Epithelial cell of prostate (primary cell): ENCODE data around the gene COL23A1.
"Not testable (repeated sequence)": the region's sequence is repeated elsewhere in the genome, so short reads cannot be mapped to it uniquely, and the experiment has no call there.

Experiments
- DNase-seq: peaks from one replicate; pipeline ENCODE4 v3.0.0-alpha.2; 2011; ENCODE audit warnings: low read depth, low spot score
- H3K27ac ChIP-seq: fragments of 450-650 bp; 2 replicates; pipeline ENCODE4 v1.5.1; 2017; ENCODE audit warnings: mild to moderate bottlenecking

Gene COL23A1

DNA sequence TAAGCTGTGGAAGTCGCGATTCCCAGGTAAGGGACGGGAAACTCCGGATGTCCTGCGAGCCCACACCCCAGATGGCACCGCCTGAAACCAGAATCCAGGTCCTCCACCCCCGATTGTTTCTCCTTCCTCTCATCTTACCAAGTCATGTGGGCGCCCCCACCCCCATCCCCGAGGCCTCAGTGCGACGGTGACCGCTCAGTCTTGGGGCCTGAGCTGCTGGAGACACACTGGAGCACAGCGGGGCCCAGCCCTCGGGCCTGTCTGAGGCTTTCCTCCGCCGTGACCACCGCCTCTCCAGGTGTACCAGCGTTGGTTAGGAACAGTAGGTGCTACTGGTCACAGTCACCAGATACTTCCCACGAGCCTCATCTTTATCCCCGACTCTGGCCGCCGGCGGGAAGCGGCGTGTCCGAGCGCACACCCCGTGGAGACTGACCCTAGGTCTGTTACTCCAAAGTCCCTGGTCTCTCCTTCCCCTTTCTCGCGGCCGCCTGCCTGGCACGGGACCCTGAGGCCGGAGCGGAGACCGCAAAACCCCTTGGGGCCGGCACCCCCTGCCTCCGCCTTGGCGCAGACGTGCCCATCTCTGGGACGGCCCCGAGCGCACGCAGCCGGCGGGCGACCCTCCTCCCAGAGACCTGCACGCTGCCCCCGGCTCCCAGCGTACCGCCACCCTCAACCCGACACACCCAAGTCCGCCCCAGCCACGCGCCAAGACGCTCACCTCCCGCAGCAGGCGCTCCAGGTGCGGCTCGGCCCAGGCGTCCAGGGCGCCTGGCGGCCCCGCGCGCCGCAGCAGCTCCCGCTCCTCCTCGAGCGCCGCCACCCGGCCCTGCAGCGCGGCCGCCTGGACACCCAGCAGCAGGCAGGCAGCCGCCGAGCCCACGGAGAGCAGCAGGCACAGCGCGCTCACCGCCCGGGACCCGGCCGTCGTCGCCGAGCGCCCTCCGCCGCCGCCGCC, 733 bp downstream of the COL23A1 start:
- no peak for DNase-seq
- H3K27ac ChIP-seq = no peak overlapping the region

DNA sequence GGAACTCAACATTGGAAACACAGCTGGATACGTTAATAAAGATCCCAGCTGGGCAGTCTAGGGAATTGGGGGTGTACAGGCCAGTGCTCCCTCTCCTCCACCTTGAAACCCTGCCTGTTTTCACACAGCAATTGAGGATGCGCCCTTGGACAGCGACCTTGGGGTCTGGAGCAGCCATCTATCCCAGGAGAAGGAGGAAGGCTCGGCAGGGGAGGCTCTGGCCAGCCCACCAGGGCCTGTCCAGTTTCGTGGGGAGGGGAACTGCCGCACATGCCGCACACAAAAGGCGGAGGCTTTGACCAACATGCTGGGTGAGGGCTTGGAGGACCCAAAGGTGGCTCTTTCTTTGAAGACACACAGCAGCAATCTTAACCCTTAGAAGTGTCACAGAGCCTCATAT, 1.4 kb downstream of the COL23A1 start:
- no peak for DNase-seq
- H3K27ac ChIP-seq = no peak overlapping the region

DNA sequence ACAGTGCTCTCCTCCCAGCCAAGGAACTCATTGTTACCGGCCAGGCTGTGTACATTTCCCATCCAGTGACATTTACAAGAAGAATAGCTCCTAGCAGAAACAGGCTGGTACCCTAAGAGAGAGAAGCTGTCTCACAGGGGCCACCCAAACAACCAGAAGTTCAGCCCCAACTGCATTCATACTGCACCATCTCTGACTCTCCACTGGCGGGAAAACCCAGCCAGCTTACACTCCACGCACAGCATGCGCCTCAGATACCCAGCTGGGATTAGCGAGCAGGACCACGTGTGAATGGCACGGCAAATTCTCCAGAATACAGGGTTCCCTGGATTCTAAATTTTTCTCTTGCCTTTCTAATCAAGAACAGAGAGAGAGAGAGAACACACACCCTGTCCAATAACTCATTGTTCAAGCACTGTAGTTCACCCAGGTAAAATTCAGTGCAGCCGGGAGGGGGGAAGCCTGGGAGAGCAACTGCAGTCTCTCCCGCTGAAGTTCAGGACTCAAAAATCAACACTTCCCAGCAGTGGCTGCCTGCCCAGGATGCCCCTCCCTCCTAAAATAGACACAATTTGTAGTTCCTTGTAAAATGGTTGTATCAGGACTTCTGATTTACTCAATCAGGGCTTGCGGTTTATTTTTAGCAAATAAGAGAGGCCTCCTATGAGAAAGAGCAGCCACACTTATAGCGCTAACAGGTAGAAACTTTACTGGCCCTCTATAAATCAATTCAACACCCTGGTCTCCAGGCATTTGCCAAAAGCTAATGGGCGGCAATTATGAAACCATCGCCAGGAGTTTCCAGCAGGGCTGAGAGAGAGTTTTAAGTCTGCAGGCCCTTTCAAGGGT, 2.2 kb downstream of the COL23A1 start:
- DNase-seq = no peak
- no peak overlapping the region for H3K27ac ChIP-seq

DNA sequence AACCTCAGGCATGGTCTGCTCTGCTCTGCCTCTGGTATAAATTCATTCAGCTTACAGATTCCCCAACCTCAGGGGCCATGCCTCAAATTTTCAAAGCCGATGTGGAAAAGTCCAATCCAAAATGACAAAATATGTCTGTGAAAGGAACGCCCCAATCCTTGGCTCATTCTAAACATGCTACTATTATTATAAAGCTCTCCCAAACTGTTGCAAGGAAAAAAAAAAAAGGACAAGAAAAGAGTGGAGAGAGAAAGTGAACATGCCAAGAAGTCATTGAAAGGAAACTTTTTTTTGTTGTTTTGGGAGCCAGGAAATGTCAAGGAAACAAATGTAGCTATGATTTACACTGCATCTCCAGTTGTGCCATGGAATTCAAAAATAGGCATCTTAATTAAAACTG, 3.8 kb downstream of the COL23A1 start:
- no peak for DNase-seq

DNA sequence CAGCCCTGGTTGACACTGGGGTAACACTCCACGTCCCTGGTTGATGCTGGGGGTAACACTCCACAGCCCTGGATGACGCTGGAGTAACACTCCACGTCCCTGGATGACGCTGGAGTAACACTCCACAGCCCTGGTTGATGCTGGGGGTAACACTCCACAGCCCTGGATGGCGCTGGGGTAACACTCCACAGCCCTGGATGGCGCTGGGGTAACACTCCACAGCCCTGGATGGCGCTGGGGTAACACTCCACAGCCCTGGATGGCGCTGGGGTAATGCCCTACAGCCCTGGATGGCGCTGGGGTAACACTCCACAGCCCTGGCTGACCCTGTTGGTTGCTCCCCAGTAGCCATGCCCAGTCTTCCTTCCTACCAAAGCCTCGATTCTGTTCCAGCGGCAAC, 4.8 kb downstream of the COL23A1 start:
- not testable (repeated sequence) for DNase-seq, H3K27ac ChIP-seq

More for the DNA sequence above, 3.8 kb downstream of the COL23A1 start:
- H3K27ac ChIP-seq = no peak overlapping the region

DNA sequence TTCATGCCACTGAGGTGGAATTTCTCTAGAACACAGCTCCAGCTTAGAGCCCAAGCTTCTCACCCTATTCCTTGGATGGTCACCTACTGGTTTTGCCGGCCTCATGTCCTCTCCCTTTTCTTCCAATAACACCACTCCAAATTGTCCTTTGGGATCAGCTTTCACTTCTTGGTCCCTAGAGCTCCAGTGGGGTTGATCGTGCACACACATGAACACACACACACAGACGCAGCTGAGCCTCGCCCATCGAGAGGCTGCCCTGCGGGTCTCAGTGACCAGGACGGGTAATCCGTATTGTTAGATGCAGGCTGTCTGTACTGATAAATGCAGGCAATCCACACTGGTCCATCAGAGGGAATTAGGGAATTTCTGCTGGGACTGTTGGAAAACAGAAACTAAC, 6.9 kb downstream of the COL23A1 start:
- DNase-seq = no peak

DNA sequence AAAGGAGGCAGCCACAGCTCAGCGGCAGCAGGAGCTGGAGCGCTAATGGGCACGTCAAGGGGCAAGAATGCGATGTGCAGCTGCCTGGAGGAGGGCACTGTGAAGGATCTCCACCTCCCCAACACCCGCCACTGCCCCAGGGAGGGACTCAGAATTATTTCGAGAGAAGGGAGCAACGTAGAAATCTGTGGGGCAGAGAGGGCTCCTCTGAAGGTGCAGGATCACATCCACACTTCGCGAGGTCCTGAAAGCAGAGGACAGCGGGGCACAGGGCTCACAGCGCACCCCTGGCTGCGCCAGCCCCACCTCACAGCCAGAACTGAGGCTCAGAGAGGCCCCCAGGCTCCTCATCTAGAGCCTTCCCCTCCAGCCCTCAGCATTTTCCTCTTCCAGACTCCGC, 7.9 kb downstream of the COL23A1 start:
- DNase-seq = no peak
- H3K27ac ChIP-seq = no peak overlapping the region

More for the DNA sequence above, 6.9 kb downstream of the COL23A1 start:
- H3K27ac ChIP-seq = no peak overlapping the region

DNA sequence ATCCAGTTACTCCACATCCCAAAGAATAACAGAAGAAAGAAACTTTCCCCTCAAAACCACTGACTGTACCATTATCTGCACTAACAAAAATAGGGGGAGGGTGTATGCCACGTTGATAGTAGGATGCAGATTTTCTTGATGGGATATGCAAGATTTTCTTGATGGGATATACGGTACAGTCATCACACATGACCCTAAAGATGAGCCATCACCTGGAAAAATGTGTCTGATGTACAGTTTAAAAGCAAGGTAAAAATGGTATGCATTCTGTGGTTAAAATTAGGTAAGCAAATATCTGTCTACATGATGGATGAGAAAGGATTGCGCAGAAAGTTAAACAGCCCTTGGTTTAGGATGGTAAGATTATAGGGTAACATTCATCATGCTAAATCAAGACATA, 8.6 kb downstream of the COL23A1 start:
- H3K27ac ChIP-seq = no peak overlapping the region

DNA sequence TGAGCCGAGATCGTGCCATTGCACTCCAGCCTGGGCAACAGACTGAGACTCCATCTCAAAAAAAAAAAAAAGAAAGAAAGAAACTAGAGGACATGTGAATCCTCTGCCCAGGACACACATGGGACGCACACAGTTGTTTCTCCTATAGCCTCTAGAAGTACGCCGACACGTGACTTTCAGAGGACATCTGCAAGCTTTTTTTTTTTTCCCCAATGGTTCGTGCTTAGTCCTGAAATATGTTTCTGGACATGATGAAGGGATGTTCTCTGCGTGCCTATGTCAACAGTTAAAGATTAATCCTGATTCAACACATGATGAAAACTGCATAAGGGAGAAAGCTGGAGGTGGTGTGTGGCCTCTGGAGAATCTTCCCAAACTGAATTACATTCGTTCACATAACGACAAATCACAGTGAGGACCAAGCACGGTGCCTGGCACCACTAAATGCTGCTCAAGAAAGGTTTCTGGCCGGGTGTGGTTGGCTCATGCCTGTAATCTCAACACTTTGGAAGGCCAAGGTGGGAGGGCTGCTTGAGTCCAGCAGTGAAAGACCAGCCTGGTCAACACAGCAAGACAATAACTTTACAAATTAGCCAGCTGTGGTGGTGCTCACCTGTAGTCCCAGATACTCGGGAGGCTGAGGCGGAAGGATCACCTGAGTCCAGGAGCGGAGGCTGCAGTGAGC, 9.8 kb downstream of the COL23A1 start:
- H3K27ac ChIP-seq = no peak overlapping the region
- no peak for DNase-seq

More for the DNA sequence above, 8.6 kb downstream of the COL23A1 start:
- no peak for DNase-seq

DNA sequence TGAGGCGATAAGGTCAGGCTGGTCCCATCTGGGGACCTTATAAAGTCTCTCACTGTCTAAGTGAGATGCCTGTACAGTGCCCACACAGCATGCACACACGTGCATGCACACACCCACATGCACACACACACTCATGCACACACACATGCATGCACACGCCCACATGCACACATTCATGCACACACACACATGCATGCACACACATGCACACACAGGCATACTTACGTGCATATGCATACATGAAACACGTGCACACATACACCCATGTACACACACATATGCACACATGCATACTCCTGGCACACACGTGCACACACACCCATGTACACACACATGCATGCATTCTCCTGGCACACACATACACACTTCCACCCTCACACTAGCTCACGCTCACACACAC, 12.2 kb downstream of the COL23A1 start:
- no peak overlapping the region for H3K27ac ChIP-seq
- no peak for DNase-seq

DNA sequence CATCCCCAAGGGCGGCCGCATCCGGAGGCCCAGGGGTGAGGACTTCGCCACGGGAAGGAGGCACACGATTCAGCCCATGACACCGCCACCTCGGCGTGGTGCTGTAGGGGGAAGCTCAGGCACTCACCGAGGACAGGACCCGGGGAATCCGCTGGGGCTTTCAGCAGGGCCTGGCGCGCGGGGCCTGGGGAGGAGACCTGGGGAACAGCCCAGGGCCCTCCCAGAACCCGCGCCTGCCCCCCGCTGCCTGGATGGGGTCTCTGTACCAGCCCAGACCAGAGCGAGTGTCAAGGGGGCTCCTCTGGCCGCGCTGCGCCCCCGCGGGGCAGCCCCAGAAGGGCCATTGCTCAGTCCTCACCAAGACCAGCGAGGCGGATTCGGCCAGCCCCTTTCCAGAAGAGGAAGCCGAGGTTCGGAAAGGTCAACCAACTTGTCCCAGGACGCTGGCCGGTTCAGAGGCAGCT, 12.8 kb downstream of the COL23A1 start:
- no peak overlapping the region for H3K27ac ChIP-seq
- DNase-seq = no peak

DNA sequence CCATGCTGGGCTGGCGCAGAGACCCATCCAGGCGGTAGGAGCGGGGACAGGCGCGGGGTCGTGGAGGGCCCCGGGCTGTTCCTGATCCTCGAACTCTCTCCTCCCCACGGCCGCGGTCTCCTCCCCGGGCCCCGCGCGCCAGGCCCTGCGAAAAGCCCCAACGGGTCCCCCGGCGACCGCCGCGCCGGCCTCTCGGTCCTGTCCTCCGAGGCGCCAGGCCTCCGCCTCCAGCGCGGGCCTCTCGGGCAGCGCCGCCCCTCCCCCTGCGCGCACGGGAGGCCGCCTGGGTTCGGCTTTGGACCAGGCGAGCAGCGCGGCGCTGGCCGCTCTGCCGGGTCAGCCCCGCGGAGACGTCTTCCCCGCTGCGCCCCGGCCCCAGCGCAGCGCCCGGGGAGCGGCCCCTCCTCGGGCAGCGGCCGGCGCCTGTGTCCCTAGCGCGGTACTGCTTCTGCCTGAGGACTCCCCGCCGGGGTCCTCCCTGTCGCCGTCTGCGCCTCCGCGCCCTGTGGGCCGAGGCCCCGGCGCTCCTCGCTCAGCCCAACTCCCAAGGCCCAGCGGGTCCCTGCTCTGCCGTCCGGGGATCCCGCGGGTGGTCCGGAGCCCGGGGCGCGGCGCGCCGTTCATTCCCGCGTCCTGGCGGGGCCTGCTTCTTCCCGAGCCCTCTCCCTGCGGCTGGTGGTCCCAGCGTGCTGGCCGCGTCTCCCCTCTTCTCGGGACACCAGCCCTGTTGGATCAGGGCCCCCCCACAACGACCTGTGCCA, 13.4 kb downstream of the COL23A1 start:
- no peak overlapping the region for H3K27ac ChIP-seq
- no peak for DNase-seq

DNA sequence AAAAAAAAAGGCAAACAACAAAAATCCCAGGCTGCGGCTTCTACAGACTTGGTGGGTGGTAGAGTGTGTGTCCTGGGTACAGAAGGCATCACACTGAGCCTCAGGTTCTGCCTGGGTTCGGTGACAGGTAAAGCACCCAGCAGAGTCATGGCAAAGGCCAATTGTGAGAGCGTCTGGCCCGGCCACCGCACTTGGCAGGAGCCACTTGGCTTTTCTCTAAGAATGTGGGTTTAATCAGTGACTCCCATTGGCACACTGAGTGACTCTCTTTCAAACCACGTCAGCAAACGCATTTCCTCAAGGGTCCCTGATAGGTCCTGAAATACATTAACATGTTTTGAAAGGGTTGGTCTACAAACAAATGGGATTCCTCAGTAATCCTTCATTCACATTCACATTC, 17.0 kb downstream of the COL23A1 start:
- DNase-seq = no peak
- no peak overlapping the region for H3K27ac ChIP-seq

DNA sequence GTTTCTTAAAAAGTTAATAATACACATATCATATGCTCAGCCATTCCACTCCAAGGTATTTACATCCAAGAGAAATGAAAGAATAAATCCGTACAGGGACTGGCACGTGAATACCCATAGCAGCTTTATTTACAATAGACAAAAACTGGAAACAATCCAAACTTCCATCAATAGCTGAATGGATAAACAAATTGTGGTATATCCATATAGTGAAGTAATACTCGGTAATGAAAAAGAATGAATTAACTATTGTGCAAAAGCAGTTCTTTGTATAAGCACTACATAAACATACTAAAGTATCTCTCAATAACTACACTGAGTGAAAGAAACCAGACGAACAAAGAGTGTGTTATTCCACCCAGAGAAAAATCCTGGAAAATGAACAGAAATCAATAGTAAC, 17.6 kb downstream of the COL23A1 start:
- no peak overlapping the region for H3K27ac ChIP-seq
- DNase-seq = no peak

DNA sequence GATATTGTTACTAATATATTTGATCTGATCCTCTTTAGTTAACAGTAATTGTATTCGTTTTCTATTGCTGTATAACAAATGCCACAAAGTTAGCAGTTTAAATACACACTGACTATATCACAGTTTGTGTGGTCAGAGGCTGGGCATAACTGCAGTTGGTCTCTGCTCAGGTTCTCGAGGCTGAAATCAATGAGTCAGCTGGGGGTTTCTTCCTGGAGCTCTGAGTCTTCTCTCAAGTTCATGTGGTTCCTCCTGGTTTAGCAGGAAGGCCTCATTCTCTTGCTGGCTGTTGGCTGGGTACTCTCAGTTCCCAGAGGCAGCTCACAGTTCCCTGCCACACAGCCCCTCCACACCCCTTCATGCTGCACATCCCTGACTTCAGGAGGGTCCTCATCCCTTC, 20.7 kb downstream of the COL23A1 start:
- H3K27ac ChIP-seq = no peak overlapping the region
- no peak for DNase-seq

DNA sequence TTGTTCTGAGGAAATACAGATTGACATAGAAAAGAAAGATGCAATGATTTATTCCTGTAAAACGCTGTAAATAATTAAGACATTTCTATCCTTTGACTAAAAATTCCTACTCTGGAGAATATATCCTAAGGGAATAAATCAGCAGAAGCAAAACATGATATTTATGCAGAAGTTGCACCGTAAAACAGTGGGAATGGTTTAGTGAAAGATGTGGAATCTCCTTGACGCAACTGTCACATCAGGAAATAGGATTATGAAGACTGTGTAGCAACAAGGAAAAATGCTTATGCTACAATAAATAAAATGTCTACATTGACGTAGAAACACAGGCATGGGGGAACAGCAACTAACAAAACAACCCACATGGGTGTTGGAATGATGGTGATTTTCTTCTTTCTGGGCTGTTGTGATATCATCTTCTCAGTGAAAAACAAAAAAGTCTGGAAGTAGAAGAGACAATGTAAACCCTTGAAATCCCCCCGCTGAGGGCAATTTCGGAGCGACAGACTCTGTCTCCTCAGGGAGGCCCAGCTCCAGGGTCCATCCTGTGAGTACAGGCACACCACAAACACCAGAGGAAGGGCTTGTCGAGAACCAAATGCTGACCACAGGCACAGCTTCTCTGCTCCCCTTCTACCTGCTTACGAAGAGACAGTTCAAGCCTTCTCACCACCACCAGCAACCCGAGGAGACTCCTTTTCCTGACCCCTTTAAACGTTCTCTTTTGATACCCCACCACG, 25.2 kb downstream of the COL23A1 start:
- no peak for DNase-seq
- H3K27ac ChIP-seq = no peak overlapping the region

DNA sequence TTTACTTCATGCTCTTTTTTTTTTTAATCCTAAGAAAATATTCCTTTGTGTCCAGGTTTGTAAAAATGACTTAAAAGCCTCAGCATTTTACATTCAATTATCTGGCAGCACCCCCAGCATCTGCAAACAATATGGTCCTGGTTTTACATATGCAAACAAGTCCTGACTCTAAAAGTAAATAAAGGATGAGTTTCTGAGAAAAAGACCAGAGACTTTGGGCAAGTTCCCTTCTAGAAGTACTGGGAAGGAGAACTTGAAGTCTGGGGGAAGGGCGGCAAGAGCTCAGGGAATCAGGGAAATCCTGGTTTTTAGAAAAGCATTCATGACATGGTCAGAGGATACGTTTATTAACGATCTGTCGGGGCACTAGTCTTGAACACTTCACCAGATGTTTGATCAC, 25.8 kb downstream of the COL23A1 start:
- no peak overlapping the region for H3K27ac ChIP-seq
- no peak for DNase-seq

DNA sequence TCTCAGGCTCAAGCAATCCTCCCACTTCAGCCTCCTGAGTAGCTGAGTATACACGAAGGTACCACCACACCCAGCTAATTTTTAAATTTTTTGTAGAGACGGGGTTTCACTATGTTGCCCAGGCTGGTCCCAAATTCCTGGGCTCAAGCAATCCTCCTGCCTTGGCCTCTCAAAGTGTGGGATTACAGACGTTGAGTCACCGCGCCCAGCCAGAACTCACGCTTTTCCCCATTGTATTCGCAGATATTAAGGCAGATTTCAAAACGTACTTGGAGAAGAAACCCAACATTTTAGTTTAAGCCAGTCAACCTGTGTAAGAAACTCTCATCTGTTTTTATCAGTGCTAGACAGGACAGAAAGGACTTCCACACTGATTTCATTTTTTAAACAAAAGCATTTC, 26.6 kb downstream of the COL23A1 start:
- no peak for DNase-seq
- no peak overlapping the region for H3K27ac ChIP-seq

DNA sequence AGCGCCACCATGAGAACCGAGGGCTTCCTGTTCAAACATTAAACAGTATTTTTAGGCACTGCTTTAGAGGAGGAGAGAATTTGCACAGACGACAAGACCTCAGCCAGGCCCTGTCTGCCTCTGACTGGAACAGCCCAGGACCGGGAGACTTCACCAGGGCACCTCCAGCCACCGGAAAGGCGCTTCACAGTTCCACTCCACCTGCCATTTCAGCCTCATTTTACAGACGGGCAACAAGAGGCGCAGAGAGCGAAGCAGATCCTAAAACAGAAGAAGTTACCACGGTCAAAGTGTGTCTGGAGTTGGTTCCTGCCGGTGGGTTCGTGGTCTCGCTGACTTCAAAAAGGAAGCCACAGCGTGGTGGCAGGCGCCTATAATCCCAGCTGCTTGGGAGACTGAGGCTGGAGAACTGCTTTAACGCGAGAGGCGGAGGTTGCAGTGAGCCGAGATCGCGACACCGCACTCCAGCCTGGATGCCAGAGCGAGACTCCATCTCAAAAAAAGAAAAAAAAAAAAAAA, 28.4 kb downstream of the COL23A1 start:
- no peak for DNase-seq
- H3K27ac ChIP-seq = no peak overlapping the region
